ENCODE data around the gene HIF3A. TPM values are rescaled to one million over a fixed set of nuclear protein-coding genes. Genes with fewer than 3 reads are reported as not detected.

The HIF3A gene
- total RNA-seq, 1 experiment from 2014 or later, result not detected

GRCh38 chr19:46366620-46367292, 69.9 kb downstream of the HIF3A start:
- Histone ChIP-seq H3K27me3 (ENCODE audit: insufficient read depth, low read depth) (no peaks in the 10 kb centered on the region), H3K4me1 (replicated peaks; ENCODE audit: insufficient read depth) (peaks cover 28% of the 10 kb centered on the region), H3K4me2 (no peak overlapping the region), H3F3A (ENCODE audit: insufficient read depth, low read depth) (peaks cover 17% of the 10 kb centered on the region), H3K4me3 (no peak overlapping the region), H3K27ac (no peak overlapping the region), H3K36me3 (ENCODE audit: low read depth) (0 out of 2 replicates have a peak, but pooled peaks cover 10% of the 10 kb centered on the region), H3K79me2 (ENCODE audit: low read depth) (peaks cover 43% of the 10 kb centered on the region), H3K9me3 (ENCODE audit: insufficient read depth, low read depth) (no peaks in the 10 kb centered on the region), H4K20me1 (ENCODE audit: insufficient read depth) (peaks cover 8% of the 10 kb centered on the region), H2AFZ (no peak overlapping the region), H3K9me2 (ENCODE audit: insufficient read depth) (no peaks in the 10 kb centered on the region)
- CTCF ChIA-PET, result no interaction called here
- intact Hi-C loops (cut with micrococcal nuclease; ENCODE audit: unreplicated experiment), result no loop called here
- POLR2A ChIA-PET (ENCODE audit: unreplicated experiment), result no interaction called here
- TF ChIP-seq CTCF (conservative IDR thresholded peaks at IDR 0.05) (no peak), EZH2 (IDR thresholded peaks at IDR 0.05; ENCODE audit: low read depth) (no peak)
- DNase-seq, result no peak
- no TSS peak for BruUV-seq (replicated peaks)

GRCh38 chr19:46367426-46367825, 70.6 kb downstream of the HIF3A start:
- no TSS peak for BruUV-seq (replicated peaks)
- no peaks in the 10 kb centered on the region for H3K9me2 ChIP-seq (ENCODE audit: insufficient read depth)
- H3K79me2 ChIP-seq (ENCODE audit: low read depth), result peaks cover 46% of the 10 kb centered on the region
- no peak overlapping the region for H3K27ac ChIP-seq
- ChIA-PET POLR2A (ENCODE audit: unreplicated experiment) (no interaction called here), CTCF (interaction anchor here (0.6 kb wide), 1 partner anchor 55 kb away, joined by 3 read pairs; no protein-coding TSS in a partner anchor)
- no peaks in the 10 kb centered on the region for H3K27me3 ChIP-seq (ENCODE audit: insufficient read depth, low read depth)
- peaks cover 34% of the 10 kb centered on the region for H3K4me1 ChIP-seq (replicated peaks; ENCODE audit: insufficient read depth)
- DNase-seq, result no peak
- H3K4me2 ChIP-seq, result no peak overlapping the region
- intact Hi-C loops (cut with micrococcal nuclease; ENCODE audit: unreplicated experiment), result no loop called here
- no peak overlapping the region for H3K4me3 ChIP-seq
- no peak overlapping the region for H2AFZ ChIP-seq
- H4K20me1 ChIP-seq (ENCODE audit: insufficient read depth), result peaks cover 3% of the 10 kb centered on the region; the same call in 1 of the 2 replicates
- H3F3A ChIP-seq (ENCODE audit: insufficient read depth, low read depth), result peaks cover 21% of the 10 kb centered on the region
- H3K9me3 ChIP-seq (ENCODE audit: insufficient read depth, low read depth), result no peaks in the 10 kb centered on the region
- TF ChIP-seq CTCF (conservative IDR thresholded peaks at IDR 0.05), result no peak
- no peak for TF ChIP-seq EZH2 (IDR thresholded peaks at IDR 0.05; ENCODE audit: low read depth)
- 0 out of 2 replicates have a peak, but pooled peaks cover 10% of the 10 kb centered on the region for H3K36me3 ChIP-seq (ENCODE audit: low read depth)

GRCh38 chr19:46368116-46368515, 71.3 kb downstream of the HIF3A start:
- TF ChIP-seq CTCF (conservative IDR thresholded peaks at IDR 0.05) (no peak), EZH2 (IDR thresholded peaks at IDR 0.05; ENCODE audit: low read depth) (no peak)
- ChIA-PET CTCF (interaction anchor here (0.6 kb wide), 1 partner anchor 56 kb away, joined by 3 read pairs; no protein-coding TSS in a partner anchor), POLR2A (ENCODE audit: unreplicated experiment) (interaction anchor here (0.6 kb wide), 1 partner anchor 106 kb away, joined by 3 read pairs; no protein-coding TSS in a partner anchor)
- Histone ChIP-seq H3K36me3 (ENCODE audit: low read depth) (0 out of 2 replicates have a peak, but pooled peaks cover 10% of the 10 kb centered on the region), H3F3A (ENCODE audit: insufficient read depth, low read depth) (peaks cover 28% of the 10 kb centered on the region), H3K9me3 (ENCODE audit: insufficient read depth, low read depth) (no peaks in the 10 kb centered on the region), H4K20me1 (ENCODE audit: insufficient read depth) (peaks cover 3% of the 10 kb centered on the region; the same call in 1 of the 2 replicates), H3K79me2 (ENCODE audit: low read depth) (peaks cover 48% of the 10 kb centered on the region), H3K4me2 (no peak overlapping the region), H3K4me3 (no peak overlapping the region), H3K27me3 (ENCODE audit: insufficient read depth, low read depth) (no peaks in the 10 kb centered on the region), H3K27ac (no peak overlapping the region), H3K4me1 (replicated peaks; ENCODE audit: insufficient read depth) (peaks cover 41% of the 10 kb centered on the region), H3K9me2 (ENCODE audit: insufficient read depth) (no peaks in the 10 kb centered on the region), H2AFZ (no peak overlapping the region)
- DNase-seq, result no peak
- intact Hi-C loops (cut with micrococcal nuclease; ENCODE audit: unreplicated experiment), result no loop called here
- BruUV-seq (replicated peaks), result no TSS peak

All from PC-9 (cell line).